ENCODE measurements around the gene DHPS. TPM values are rescaled to one million over a fixed set of nuclear protein-coding genes. Genes with fewer than 3 reads are reported as not detected.
A peak's percentile ranks its signal among the peaks of the same experiment; 100 is the strongest.

The DHPS gene
- total and polyA plus RNA-seq, 2 donors (not counting 1 experiment from before 2014, with no cell fraction given): 187 to 204 TPM

GRCh38 chr19:12652219-12652618 is 29.5 kb downstream of the DHPS start:
- intact Hi-C loops (cut with micrococcal nuclease): no loop called here

GRCh38 chr19:12649941-12650340 is 31.7 kb downstream of the DHPS start:
- Mint-ChIP-seq H3K4me1 (peaks cover 7% of the 10 kb centered on the region), H3K27me3 (no peaks in the 10 kb centered on the region), H3K9me3 (ENCODE audit: insufficient read depth) (no peaks in the 10 kb centered on the region), H3K27ac (peak overlapping the region; percentile 10), H3K4me3 (no peak overlapping the region)
- Histone ChIP-seq H3K9me3 (ENCODE audit: control extremely low read depth in 1 of 3, control insufficient read depth in 2 of 3, insufficient read depth in 1 of 3, low read length in 2 of 3) (no peaks in the 10 kb centered on the region), H3K27ac (ENCODE audit: low read length in 2 of 2) (no peak overlapping the region), H3K4me3 (ENCODE audit: control extremely low read depth in 1 of 5, extremely low read depth in 1 of 5, insufficient read depth in 1 of 5, low read depth in 2 of 5, low read length in 4 of 5) (no peak overlapping the region), H3K79me2 (ENCODE audit: control insufficient read depth, insufficient read depth, low read length) (peaks cover 9% of the 10 kb centered on the region), H3K4me1 (ENCODE audit: control insufficient read depth in 2 of 2, insufficient read depth in 2 of 2, low read length in 2 of 2) (peaks cover 0 to 10% of the 10 kb centered on the region in 2 donors), H4K20me1 (ENCODE audit: control insufficient read depth, insufficient read depth, low read length, poor library complexity, severe bottlenecking) (peaks cover 21% of the 10 kb centered on the region), H3K4me2 (replicated peaks; ENCODE audit: low read depth, low read length, poor library complexity, severe bottlenecking) (no peak overlapping the region), H3K36me3 (replicated peaks in 1 of 2; ENCODE audit: control extremely low read depth in 1 of 2, control insufficient read depth in 1 of 2, extremely low read depth in 1 of 2, insufficient read depth in 2 of 2, low read length in 1 of 2) (peaks cover 0 to 45% of the 10 kb centered on the region in 2 experiments), H2AFZ (ENCODE audit: insufficient read depth, low read depth, low read length, poor library complexity, severe bottlenecking) (no peak overlapping the region), H3K9ac (ENCODE audit: low read length) (no peak overlapping the region), H3K27me3 (replicated peaks in 1 of 4; ENCODE audit: control extremely low read depth in 1 of 4, control insufficient read depth in 3 of 4, insufficient read depth in 4 of 4, low read length in 3 of 4) (no peaks in the 10 kb centered on the region)
- WGBS (ENCODE audit: insufficient coverage): 95% methylated on average over 4 of the region's 10 CpGs
- TF ChIP-seq EZH2 (IDR thresholded peaks at IDR 0.05; ENCODE audit: borderline replicate concordance, insufficient read depth, low read depth, low read length, poor library complexity, severe bottlenecking) (no peak), CTCF (IDR thresholded peaks at IDR 0.05) (no peak)
- ATAC-seq (ENCODE audit: low read depth) (no peak), DNase-seq (no peak)
- ChIA-PET POLR2A (interaction anchor here (0.6 to 0.7 kb wide), 5 partner anchors 10 to 1725 kb away, joined by 4 to 10 read pairs (median 6); no protein-coding TSS in a partner anchor), CTCF (interaction anchor here (1.2 to 1.5 kb wide), 2 partner anchors 22 to 86 kb away, joined by 5 read pairs; no protein-coding TSS in a partner anchor)
- intact Hi-C loops (cut with micrococcal nuclease): no loop called here

More at GRCh38 chr19:12652219-12652618, 29.5 kb downstream of the DHPS start:
- H3K4me3 Mint-ChIP-seq: no peak overlapping the region
- H3K9me3 Mint-ChIP-seq (ENCODE audit: insufficient read depth): no peaks in the 10 kb centered on the region
- peaks cover 3 to 51% of the 10 kb centered on the region in 2 experiments for H3K36me3 ChIP-seq (replicated peaks in 1 of 2; ENCODE audit: control extremely low read depth in 1 of 2, control insufficient read depth in 1 of 2, extremely low read depth in 1 of 2, insufficient read depth in 2 of 2, low read length in 1 of 2)
- H3K27me3 Mint-ChIP-seq: no peaks in the 10 kb centered on the region
- ATAC-seq (ENCODE audit: low read depth) (no peak), DNase-seq (no peak)
- peaks cover 31% of the 10 kb centered on the region for H3K79me2 ChIP-seq (ENCODE audit: control insufficient read depth, insufficient read depth, low read length)
- no peak overlapping the region for H3K27ac ChIP-seq (ENCODE audit: low read length in 2 of 2)
- peaks cover 0 to 4% (median 0%) of the 10 kb centered on the region in 3 donors for H3K9me3 ChIP-seq (ENCODE audit: control extremely low read depth in 1 of 3, control insufficient read depth in 2 of 3, insufficient read depth in 1 of 3, low read length in 2 of 3)
- no peak overlapping the region for H3K9ac ChIP-seq (ENCODE audit: low read length)
- TF ChIP-seq EZH2 (IDR thresholded peaks at IDR 0.05; ENCODE audit: borderline replicate concordance, insufficient read depth, low read depth, low read length, poor library complexity, severe bottlenecking) (no peak), CTCF (IDR thresholded peaks at IDR 0.05) (no peak)
- H3K4me2 ChIP-seq (replicated peaks; ENCODE audit: low read depth, low read length, poor library complexity, severe bottlenecking): no peak overlapping the region
- H4K20me1 ChIP-seq (ENCODE audit: control insufficient read depth, insufficient read depth, low read length, poor library complexity, severe bottlenecking): peaks cover 38% of the 10 kb centered on the region
- 100% methylated on average over 1 of the region's 6 CpGs for WGBS (ENCODE audit: insufficient coverage)
- no peak overlapping the region for H2AFZ ChIP-seq (ENCODE audit: insufficient read depth, low read depth, low read length, poor library complexity, severe bottlenecking)
- peaks cover 7% of the 10 kb centered on the region for H3K4me1 Mint-ChIP-seq
- CTCF ChIA-PET: interaction anchor here (0.6 kb wide), 1 partner anchor 589 kb away, joined by 3 read pairs; no protein-coding TSS in a partner anchor
- POLR2A ChIA-PET: no interaction called here
- H3K27ac Mint-ChIP-seq: no peak overlapping the region
- H3K27me3 ChIP-seq (replicated peaks in 1 of 4; ENCODE audit: control extremely low read depth in 1 of 4, control insufficient read depth in 3 of 4, insufficient read depth in 4 of 4, low read length in 3 of 4): no peaks in the 10 kb centered on the region
- peaks cover 0 to 10% of the 10 kb centered on the region in 2 donors for H3K4me1 ChIP-seq (ENCODE audit: control insufficient read depth in 2 of 2, insufficient read depth in 2 of 2, low read length in 2 of 2)
- H3K4me3 ChIP-seq (ENCODE audit: control extremely low read depth in 1 of 5, extremely low read depth in 1 of 5, insufficient read depth in 1 of 5, low read depth in 2 of 5, low read length in 4 of 5): no peak overlapping the region
